Stomach (tissue), 9 donors: Measurements from ENCODE around the gene CELF4. TPM values are rescaled to one million over a fixed set of nuclear protein-coding genes. Genes with fewer than 3 reads are reported as not detected.

Experiments
- DNase-seq, 2 donors: peaks; one replicate each; pipeline versions ENCODE4 v3.0.0 to v3.0.0-alpha.2; 2013 to 2019
- H3K27ac ChIP-seq, 5 donors: fragments of 200-600 bp in 4 of 5; sonication (generic) in 4 of 5; one replicate each; pipeline ENCODE4 v1.5.1; 2013 to 2019; ENCODE audit warnings: mild to moderate bottlenecking in 1 of 5, moderate library complexity in 1 of 5
- H3K27me3 ChIP-seq, 3 donors: fragments of 200-600 bp; sonication (generic); one replicate each; pipeline ENCODE4 v1.5.1; 2017 to 2019; ENCODE audit warnings: mixed run types in 1 of 3
- H3K36me3 ChIP-seq, 4 donors: fragments of 200-600 bp; sonication (generic); 1 replicate in 3 of 4; 2 replicates in 1 of 4; pipeline ENCODE4 v1.5.1; 2016 to 2019
- H3K4me1 ChIP-seq, 4 donors: fragments of 200-600 bp; sonication (generic); one replicate each; pipeline ENCODE4 v1.5.1; 2016 to 2019
- H3K4me3 ChIP-seq, 4 donors: fragments of 200-600 bp; sonication (generic) in 3 of 4; one replicate each; pipeline ENCODE4 v1.5.1; 2016 to 2019; ENCODE audit warnings: mild to moderate bottlenecking in 1 of 4
- H3K9me3 ChIP-seq, 4 donors: fragments of 200-600 bp; sonication (generic); one replicate each; pipeline ENCODE4 v1.5.1; 2016 to 2019
- EP300 ChIP-seq: sonication (generic); formaldehyde crosslinking; IDR thresholded peaks from one replicate; pipeline ENCODE4 v1.6.1; 2017; ENCODE audit warnings: antibody characterized with exemption
- POLR2A ChIP-seq, 4 donors: fragments of 450-650 bp; IDR thresholded peaks; one replicate each; pipeline ENCODE4 v1.6.1; 2016; ENCODE audit warnings: antibody characterized with exemption in 4 of 4, control low read depth in 2 of 4, mild to moderate bottlenecking in 1 of 4, moderate library complexity in 1 of 4
- POLR2AphosphoS5 ChIP-seq, 3 donors: sonication (generic); formaldehyde crosslinking; IDR thresholded peaks; one replicate each; pipeline ENCODE4 v1.6.1; 2016; ENCODE audit warnings: antibody characterized with exemption in 3 of 3
- WGBS, 5 donors: extraction: QIAGEN DNeasy Blood & Tissue Kit in 3 of 5; methylation state at CpG; one replicate each; pipeline versions ENCODE4 v1.1.5 to v1.1.7; 2013 to 2018; 5-methylcytosine and 5-hydroxymethylcytosine counted together
- intact Hi-C: fragments of 100-400 bp; cut with DNase I; formaldehyde crosslinking; loops from one replicate; pipeline ENCODE4 v1.15.1; 2023; ENCODE audit warnings: low total_unique reads
- polyA plus RNA-seq, 3 donors: library from polyadenylated mRNA; stranded (reverse); fragments of 200-250 nt; gene quantifications; one replicate each; pipeline ENCODE4 v1.2.3, GENCODE V29; 2013
- total RNA-seq, 5 donors: library from RNA; depleted of rRNA; stranded (reverse); fragments of >200 nt; gene quantifications; one replicate each; pipeline versions ENCODE4 v1.1.0 to v1.2.3, GENCODE V29; 2014 to 2016
- TF ChIP-seq, protein P1 (sequence below), 7 experiments: fragments of 450-650 bp in 4 of 7; fragments of 200-600 bp in 3 of 7; sonication (generic) in 3 of 7; IDR thresholded peaks; one replicate each; pipeline ENCODE4 v1.5.1; 2016 to 2019; ENCODE audit warnings: antibody characterized with exemption in 7 of 7, control low read depth in 2 of 7, mild to moderate bottlenecking in 1 of 7
- donor health status: healthy with polysubstance abuse.
- donor health status: Bipolar disorder and iron deficiency.
- donor health status: healthy.

CELF4 gene
- total and polyA plus RNA-seq, 8 donors, result 0.93 to 2.4 (median 1.8) TPM; not detected in 2

DNA sequence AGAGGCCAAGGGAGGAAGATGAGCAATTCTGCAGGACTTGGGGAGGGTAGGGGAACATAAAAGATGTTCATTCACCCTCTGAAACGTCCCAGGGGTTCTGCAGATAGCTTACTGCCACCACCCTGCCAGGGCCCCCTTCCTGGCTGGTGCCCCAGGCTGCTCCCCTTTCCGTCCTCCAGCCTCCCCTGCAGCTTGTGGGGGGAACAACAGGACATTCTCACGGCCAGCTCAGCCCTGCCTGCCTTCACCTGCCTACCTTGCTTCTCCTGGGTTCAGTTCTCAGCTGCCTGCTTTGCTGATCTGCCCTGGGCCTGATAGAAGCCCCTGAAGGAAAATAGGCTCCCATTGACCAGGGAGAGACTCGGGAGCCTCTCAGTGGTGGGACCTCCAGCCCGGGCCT lies 251.1 kb downstream of the CELF4 start:
- Histone ChIP-seq H3K4me3 (no peak overlapping the region), H3K4me1 (no peaks in the 10 kb centered on the region), H3K27ac (no peak overlapping the region), H3K9me3 (no peaks in the 10 kb centered on the region), H3K27me3 (peaks cover 0 to 5% (median 0%) of the 10 kb centered on the region in 3 donors), H3K36me3 (no peaks in the 10 kb centered on the region)
- no peak for TF ChIP-seq POLR2AphosphoS5 (IDR thresholded peaks at IDR 0.05)
- TF ChIP-seq, protein P1, sequence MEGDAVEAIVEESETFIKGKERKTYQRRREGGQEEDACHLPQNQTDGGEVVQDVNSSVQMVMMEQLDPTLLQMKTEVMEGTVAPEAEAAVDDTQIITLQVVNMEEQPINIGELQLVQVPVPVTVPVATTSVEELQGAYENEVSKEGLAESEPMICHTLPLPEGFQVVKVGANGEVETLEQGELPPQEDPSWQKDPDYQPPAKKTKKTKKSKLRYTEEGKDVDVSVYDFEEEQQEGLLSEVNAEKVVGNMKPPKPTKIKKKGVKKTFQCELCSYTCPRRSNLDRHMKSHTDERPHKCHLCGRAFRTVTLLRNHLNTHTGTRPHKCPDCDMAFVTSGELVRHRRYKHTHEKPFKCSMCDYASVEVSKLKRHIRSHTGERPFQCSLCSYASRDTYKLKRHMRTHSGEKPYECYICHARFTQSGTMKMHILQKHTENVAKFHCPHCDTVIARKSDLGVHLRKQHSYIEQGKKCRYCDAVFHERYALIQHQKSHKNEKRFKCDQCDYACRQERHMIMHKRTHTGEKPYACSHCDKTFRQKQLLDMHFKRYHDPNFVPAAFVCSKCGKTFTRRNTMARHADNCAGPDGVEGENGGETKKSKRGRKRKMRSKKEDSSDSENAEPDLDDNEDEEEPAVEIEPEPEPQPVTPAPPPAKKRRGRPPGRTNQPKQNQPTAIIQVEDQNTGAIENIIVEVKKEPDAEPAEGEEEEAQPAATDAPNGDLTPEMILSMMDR (IDR thresholded peaks at IDR 0.05), result no peak
- no peak for TF ChIP-seq EP300
- TF ChIP-seq POLR2A (IDR thresholded peaks at IDR 0.05), result no peak
- intact Hi-C loops, result no loop called here
- 54 to 65% (median 56%) methylated on average over 3 to 5 of the region's 5 CpGs for WGBS, 5 donors
- no peak for DNase-seq

DNA sequence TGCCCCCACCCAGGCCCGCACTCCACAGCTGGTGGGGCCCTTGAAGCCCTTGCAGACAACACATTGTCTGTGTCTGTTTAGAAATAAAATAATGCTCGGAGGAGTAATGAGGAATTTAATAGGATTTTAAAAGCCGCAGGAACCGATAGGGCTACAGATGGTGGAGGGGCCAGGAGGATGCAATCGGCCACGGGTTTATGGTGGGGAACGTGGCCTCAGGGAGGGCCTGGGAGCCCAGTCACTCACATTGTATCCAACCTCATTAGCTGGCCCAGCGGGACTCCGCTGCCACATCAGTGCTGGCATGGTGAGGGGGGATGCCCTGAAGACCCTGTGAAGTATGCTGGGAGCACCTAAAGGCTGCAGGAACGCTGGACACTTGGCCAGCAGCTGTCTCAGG lies 252.0 kb downstream of the CELF4 start:
- TF ChIP-seq POLR2AphosphoS5 (IDR thresholded peaks at IDR 0.05) (no peak), POLR2A (IDR thresholded peaks at IDR 0.05) (no peak), EP300 (no peak)
- TF ChIP-seq, protein P1 (IDR thresholded peaks at IDR 0.05), result no peak
- Histone ChIP-seq H3K4me3 (no peak overlapping the region), H3K36me3 (no peaks in the 10 kb centered on the region), H3K4me1 (no peaks in the 10 kb centered on the region), H3K27me3 (peaks cover 0 to under 1% (median 0%) of the 10 kb centered on the region in 3 donors), H3K9me3 (no peaks in the 10 kb centered on the region), H3K27ac (no peak overlapping the region)
- WGBS, 5 donors, result 75 to 87% (median 77%) methylated on average over 8 to 10 of the region's 10 CpGs
- DNase-seq, result no peak
- intact Hi-C loops, result no loop called here

DNA sequence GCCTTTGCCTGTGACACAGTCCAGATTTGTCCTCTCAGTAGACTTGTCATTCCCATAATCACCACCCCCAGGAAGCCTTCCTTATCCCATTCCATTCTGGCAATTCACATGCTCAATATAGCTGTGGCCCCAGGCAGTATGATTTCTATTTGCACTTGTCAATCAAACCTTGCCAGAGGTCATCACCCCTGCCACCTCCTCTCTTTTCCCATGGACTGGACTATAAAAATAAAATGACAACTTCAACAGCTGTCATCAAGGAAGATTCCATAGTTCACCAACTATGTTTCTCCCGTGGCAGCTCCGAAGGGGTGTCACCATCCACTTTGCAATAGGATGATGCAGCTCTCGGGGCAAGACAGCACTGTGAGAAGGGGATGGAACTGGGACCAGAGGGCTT lies 255.7 kb downstream of the CELF4 start:
- no peaks in the 10 kb centered on the region for H3K9me3 ChIP-seq
- no peak overlapping the region for H3K27ac ChIP-seq
- no peak for TF ChIP-seq EP300
- no peaks in the 10 kb centered on the region for H3K4me1 ChIP-seq
- whole genome bisulfite sequencing, 5 donors, result 79 to 95% (median 84%) methylated on average over 3 of the region's 3 CpGs
- no peaks in the 10 kb centered on the region for H3K27me3 ChIP-seq
- DNase-seq, result no peak
- no peak overlapping the region for H3K4me3 ChIP-seq
- no peaks in the 10 kb centered on the region for H3K36me3 ChIP-seq
- intact Hi-C loops, result no loop called here

DNA sequence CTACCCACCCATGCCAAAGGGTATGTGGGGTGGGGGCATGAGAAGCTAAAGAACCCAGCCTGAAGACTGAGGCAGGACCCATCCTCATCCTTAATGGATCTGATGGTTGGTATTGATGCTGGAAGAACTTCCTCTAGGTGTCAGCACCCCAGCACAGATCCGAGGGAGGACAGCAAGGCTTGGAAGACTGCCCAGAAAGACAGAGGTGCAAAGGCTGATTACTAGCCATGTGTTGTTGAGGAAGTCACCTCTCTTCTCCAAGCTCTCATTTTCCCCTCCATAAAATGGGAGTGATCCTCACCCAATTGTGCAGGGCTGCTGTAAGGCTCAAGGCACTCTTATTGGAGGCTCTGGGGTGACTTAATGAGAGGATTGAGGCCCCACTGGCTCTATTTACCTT lies 256.5 kb downstream of the CELF4 start:
- Histone ChIP-seq H3K9me3 (no peaks in the 10 kb centered on the region), H3K4me1 (no peaks in the 10 kb centered on the region), H3K27me3 (no peaks in the 10 kb centered on the region), H3K27ac (no peak overlapping the region), H3K36me3 (no peaks in the 10 kb centered on the region), H3K4me3 (no peak overlapping the region)
- DNase-seq, result no peak
- 0 to 25% (median 13%) methylated on average over 1 of the region's 1 CpG for WGBS, 5 donors
- intact Hi-C loops, result no loop called here
- TF ChIP-seq, protein P1 (IDR thresholded peaks at IDR 0.05), result no peak
- TF ChIP-seq POLR2AphosphoS5 (IDR thresholded peaks at IDR 0.05), result no peak
- TF ChIP-seq EP300, result no peak
- no peak for TF ChIP-seq POLR2A (IDR thresholded peaks at IDR 0.05)

DNA sequence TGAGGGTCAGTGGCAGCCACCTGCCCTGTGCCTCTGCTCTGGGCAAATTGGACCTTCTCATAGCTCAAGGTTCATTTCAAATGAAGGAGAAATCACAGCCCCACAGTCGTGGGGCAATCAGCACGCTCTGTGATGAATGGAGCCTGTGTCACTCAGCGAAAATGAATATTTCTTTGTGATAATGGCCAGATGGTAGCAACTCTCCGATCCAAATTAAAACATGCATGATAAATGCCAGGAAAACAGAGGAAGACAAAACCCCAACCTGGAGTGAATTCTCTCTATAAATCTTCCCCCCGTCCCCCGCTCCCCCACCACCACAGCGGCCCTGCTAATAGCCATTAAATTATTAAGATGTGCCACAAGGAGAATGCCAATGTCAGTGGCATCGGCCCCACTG lies 258.4 kb downstream of the CELF4 start:
- Histone ChIP-seq H3K27me3 (no peaks in the 10 kb centered on the region), H3K36me3 (no peaks in the 10 kb centered on the region), H3K27ac (no peak overlapping the region), H3K4me1 (no peaks in the 10 kb centered on the region), H3K4me3 (no peak overlapping the region), H3K9me3 (no peaks in the 10 kb centered on the region)
- TF ChIP-seq EP300, result no peak
- TF ChIP-seq POLR2AphosphoS5 (IDR thresholded peaks at IDR 0.05), result no peak
- TF ChIP-seq, protein P1 (IDR thresholded peaks at IDR 0.05), result no peak
- TF ChIP-seq POLR2A (IDR thresholded peaks at IDR 0.05), result no peak
- no peak for DNase-seq
- 82 to 93% (median 87%) methylated on average over 8 of the region's 8 CpGs for WGBS, 5 donors
- intact Hi-C loops, result no loop called here
